Prostate gland (tissue), 2 donors: ENCODE data around the gene CLCF1.

Experiments used
- POLR2A ChIP-seq: fragments of 450-650 bp; IDR thresholded peaks from one replicate; pipeline ENCODE4 v1.6.1; 2016; ENCODE audit warnings: antibody characterized with exemption, mild to moderate bottlenecking
- TF ChIP-seq, protein P1 (sequence below), 4 experiments: fragments of 200-600 bp in 2 of 4; fragments of 450-650 bp in 2 of 4; sonication (generic) in 2 of 4; IDR thresholded peaks; 1 replicate in 3 of 4; 2 replicates in 1 of 4; pipeline ENCODE4 v1.5.1; 2016 to 2019; ENCODE audit warnings: antibody characterized with exemption in 4 of 4, mild to moderate bottlenecking in 2 of 4, moderate library complexity in 2 of 4

DNA sequence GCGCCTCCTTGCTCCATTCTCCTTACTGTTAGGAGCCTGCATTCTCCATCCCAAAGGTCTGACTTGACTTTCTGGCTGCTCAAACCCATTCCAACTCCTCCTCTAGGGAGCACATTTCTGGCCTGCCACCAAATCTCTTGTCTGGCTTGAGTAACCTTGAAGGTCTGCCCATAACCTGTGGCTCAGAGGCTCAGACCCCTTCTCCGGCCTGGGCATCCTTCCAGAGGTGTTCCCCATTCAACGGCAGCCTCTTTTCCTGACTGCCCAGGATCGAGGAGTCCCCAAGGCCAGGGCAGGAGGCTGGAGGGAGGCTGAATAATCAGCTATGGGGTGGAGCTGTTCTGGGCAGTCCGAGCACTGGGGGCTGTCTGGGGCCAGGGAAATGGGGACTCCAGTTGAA lies 20.6 kb upstream of the CLCF1 start:
- TF ChIP-seq, protein P1, sequence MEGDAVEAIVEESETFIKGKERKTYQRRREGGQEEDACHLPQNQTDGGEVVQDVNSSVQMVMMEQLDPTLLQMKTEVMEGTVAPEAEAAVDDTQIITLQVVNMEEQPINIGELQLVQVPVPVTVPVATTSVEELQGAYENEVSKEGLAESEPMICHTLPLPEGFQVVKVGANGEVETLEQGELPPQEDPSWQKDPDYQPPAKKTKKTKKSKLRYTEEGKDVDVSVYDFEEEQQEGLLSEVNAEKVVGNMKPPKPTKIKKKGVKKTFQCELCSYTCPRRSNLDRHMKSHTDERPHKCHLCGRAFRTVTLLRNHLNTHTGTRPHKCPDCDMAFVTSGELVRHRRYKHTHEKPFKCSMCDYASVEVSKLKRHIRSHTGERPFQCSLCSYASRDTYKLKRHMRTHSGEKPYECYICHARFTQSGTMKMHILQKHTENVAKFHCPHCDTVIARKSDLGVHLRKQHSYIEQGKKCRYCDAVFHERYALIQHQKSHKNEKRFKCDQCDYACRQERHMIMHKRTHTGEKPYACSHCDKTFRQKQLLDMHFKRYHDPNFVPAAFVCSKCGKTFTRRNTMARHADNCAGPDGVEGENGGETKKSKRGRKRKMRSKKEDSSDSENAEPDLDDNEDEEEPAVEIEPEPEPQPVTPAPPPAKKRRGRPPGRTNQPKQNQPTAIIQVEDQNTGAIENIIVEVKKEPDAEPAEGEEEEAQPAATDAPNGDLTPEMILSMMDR (IDR thresholded peaks at IDR 0.05): no peak
- no peak for TF ChIP-seq POLR2A
